ENCODE measurements around the gene MOCOS.

Gene MOCOS

DNA sequence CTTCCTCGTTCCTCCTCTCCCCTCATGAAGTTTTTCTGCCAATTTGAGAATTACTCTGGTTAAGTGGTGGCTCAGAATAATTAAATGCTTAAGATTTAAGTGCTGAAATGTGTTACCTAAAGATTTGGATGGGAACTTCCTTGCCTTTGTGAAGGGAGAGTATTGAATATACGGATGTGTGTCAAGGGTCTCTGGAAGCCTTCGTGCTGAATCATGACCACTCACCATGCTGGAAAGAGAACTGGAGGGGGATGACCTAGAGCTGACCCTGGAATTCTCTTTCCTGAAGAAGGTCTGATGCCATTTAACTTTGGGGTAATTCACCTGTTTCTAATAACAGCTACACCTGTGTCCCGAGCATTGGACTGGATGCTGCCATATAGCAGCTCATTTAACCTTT is 2.2 kb downstream of the MOCOS start (continued):
- TF ChIP-seq REPIN1 (tag by site-specific recombination; IDR thresholded peaks at IDR 0.05; ENCODE audit: low read depth) (no peak), ZNF324 (tag by site-specific recombination; IDR thresholded peaks at IDR 0.05) (no peak), ZNF416 (tag by site-specific recombination; IDR thresholded peaks at IDR 0.05) (no peak)
- TF ChIP-seq, protein P1, sequence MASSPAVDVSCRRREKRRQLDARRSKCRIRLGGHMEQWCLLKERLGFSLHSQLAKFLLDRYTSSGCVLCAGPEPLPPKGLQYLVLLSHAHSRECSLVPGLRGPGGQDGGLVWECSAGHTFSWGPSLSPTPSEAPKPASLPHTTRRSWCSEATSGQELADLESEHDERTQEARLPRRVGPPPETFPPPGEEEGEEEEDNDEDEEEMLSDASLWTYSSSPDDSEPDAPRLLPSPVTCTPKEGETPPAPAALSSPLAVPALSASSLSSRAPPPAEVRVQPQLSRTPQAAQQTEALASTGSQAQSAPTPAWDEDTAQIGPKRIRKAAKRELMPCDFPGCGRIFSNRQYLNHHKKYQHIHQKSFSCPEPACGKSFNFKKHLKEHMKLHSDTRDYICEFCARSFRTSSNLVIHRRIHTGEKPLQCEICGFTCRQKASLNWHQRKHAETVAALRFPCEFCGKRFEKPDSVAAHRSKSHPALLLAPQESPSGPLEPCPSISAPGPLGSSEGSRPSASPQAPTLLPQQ (tag by site-specific recombination; IDR thresholded peaks at IDR 0.05) = no peak
- TF ChIP-seq, protein P2, sequence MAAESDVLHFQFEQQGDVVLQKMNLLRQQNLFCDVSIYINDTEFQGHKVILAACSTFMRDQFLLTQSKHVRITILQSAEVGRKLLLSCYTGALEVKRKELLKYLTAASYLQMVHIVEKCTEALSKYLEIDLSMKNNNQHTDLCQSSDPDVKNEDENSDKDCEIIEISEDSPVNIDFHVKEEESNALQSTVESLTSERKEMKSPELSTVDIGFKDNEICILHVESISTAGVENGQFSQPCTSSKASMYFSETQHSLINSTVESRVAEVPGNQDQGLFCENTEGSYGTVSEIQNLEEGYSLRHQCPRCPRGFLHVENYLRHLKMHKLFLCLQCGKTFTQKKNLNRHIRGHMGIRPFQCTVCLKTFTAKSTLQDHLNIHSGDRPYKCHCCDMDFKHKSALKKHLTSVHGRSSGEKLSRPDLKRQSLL (tag by site-specific recombination; IDR thresholded peaks at IDR 0.05) = no peak
- TF ChIP-seq, protein P3, sequence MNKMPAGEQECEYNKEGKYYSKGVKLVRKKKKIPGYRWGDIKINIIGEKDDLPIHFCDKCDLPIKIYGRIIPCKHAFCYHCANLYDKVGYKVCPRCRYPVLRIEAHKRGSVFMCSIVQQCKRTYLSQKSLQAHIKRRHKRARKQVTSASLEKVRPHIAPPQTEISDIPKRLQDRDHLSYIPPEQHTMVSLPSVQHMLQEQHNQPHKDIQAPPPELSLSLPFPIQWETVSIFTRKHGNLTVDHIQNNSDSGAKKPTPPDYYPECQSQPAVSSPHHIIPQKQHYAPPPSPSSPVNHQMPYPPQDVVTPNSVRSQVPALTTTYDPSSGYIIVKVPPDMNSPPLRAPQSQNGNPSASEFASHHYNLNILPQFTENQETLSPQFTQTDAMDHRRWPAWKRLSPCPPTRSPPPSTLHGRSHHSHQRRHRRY (tag by site-specific recombination; IDR thresholded peaks at IDR 0.05) = no peak
- TF ChIP-seq, protein P4, sequence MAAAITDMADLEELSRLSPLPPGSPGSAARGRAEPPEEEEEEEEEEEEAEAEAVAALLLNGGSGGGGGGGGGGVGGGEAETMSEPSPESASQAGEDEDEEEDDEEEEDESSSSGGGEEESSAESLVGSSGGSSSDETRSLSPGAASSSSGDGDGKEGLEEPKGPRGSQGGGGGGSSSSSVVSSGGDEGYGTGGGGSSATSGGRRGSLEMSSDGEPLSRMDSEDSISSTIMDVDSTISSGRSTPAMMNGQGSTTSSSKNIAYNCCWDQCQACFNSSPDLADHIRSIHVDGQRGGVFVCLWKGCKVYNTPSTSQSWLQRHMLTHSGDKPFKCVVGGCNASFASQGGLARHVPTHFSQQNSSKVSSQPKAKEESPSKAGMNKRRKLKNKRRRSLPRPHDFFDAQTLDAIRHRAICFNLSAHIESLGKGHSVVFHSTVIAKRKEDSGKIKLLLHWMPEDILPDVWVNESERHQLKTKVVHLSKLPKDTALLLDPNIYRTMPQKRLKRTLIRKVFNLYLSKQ (tag by site-specific recombination; IDR thresholded peaks at IDR 0.05; ENCODE audit: borderline replicate concordance) = no peak

DNA sequence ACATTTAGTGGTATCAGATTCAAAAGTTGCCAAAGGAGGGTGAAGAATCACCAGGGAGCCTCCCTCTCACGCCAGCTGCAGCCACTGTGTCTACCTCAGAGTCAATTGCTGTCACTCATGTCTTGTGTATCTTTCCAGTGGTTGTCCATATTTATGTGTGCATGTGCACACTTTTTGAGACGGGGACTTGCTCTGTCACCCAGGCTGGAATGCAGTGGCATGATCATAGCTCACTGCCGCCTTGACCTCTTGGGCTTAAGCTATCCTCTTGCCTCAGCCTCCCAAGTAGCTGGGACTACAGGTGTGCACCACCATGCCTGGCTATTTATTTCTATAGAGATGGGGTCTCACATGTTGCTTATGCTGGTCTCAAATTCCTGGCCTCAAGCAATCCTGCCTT is 4.0 kb downstream of the MOCOS start:
- TF ChIP-seq, protein P5, sequence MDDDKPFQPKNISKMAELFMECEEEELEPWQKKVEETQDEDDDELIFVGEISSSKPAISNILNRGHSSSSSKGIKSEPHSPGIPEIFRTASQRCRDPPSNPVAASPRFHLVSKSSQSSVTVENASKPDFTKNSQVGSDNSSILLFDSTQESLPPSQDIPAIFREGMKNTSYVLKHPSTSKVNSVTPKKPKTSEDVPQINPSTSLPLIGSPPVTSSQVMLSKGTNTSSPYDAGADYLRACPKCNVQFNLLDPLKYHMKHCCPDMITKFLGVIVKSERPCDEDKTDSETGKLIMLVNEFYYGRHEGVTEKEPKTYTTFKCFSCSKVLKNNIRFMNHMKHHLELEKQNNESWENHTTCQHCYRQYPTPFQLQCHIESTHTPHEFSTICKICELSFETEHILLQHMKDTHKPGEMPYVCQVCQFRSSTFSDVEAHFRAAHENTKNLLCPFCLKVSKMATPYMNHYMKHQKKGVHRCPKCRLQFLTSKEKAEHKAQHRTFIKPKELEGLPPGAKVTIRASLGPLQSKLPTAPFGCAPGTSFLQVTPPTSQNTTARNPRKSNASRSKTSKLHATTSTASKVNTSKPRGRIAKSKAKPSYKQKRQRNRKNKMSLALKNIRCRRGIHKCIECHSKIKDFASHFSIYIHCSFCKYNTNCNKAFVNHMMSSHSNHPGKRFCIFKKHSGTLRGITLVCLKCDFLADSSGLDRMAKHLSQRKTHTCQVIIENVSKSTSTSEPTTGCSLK (tag by site-specific recombination; IDR thresholded peaks at IDR 0.05) = no peak
- no peak for TF ChIP-seq ZBTB7A (tag by site-specific recombination; IDR thresholded peaks at IDR 0.05; ENCODE audit: low read depth)
- TF ChIP-seq ZNF707 (tag by site-specific recombination; IDR thresholded peaks at IDR 0.05) = no peak
- TF ChIP-seq, protein P6, sequence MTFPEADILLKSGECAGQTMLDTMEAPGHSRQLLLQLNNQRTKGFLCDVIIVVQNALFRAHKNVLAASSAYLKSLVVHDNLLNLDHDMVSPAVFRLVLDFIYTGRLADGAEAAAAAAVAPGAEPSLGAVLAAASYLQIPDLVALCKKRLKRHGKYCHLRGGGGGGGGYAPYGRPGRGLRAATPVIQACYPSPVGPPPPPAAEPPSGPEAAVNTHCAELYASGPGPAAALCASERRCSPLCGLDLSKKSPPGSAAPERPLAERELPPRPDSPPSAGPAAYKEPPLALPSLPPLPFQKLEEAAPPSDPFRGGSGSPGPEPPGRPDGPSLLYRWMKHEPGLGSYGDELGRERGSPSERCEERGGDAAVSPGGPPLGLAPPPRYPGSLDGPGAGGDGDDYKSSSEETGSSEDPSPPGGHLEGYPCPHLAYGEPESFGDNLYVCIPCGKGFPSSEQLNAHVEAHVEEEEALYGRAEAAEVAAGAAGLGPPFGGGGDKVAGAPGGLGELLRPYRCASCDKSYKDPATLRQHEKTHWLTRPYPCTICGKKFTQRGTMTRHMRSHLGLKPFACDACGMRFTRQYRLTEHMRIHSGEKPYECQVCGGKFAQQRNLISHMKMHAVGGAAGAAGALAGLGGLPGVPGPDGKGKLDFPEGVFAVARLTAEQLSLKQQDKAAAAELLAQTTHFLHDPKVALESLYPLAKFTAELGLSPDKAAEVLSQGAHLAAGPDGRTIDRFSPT (tag by site-specific recombination; IDR thresholded peaks at IDR 0.05) = no peak
- TF ChIP-seq ZNF544 (tag by site-specific recombination; IDR thresholded peaks at IDR 0.05) = no peak
- TF ChIP-seq, protein P7, sequence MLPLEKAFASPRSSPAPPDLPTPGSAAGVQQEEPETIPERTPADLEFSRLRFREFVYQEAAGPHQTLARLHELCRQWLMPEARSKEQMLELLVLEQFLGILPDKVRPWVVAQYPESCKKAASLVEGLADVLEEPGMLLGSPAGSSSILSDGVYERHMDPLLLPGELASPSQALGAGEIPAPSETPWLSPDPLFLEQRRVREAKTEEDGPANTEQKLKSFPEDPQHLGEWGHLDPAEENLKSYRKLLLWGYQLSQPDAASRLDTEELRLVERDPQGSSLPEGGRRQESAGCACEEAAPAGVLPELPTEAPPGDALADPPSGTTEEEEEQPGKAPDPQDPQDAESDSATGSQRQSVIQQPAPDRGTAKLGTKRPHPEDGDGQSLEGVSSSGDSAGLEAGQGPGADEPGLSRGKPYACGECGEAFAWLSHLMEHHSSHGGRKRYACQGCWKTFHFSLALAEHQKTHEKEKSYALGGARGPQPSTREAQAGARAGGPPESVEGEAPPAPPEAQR (tag by site-specific recombination; IDR thresholded peaks at IDR 0.05) = no peak
- TF ChIP-seq OVOL3 (tag by site-specific recombination; IDR thresholded peaks at IDR 0.05) = no peak
- TF ChIP-seq, protein P8, sequence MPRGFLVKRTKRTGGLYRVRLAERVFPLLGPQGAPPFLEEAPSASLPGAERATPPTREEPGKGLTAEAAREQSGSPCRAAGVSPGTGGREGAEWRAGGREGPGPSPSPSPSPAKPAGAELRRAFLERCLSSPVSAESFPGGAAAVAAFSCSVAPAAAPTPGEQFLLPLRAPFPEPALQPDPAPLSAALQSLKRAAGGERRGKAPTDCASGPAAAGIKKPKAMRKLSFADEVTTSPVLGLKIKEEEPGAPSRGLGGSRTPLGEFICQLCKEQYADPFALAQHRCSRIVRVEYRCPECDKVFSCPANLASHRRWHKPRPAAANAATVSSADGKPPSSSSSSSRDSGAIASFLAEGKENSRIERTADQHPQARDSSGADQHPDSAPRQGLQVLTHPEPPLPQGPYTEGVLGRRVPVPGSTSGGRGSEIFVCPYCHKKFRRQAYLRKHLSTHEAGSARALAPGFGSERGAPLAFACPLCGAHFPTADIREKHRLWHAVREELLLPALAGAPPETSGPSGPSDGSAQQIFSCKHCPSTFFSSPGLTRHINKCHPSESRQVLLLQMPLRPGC (tag by site-specific recombination; IDR thresholded peaks at IDR 0.05) = no peak
- TF ChIP-seq, protein P9, sequence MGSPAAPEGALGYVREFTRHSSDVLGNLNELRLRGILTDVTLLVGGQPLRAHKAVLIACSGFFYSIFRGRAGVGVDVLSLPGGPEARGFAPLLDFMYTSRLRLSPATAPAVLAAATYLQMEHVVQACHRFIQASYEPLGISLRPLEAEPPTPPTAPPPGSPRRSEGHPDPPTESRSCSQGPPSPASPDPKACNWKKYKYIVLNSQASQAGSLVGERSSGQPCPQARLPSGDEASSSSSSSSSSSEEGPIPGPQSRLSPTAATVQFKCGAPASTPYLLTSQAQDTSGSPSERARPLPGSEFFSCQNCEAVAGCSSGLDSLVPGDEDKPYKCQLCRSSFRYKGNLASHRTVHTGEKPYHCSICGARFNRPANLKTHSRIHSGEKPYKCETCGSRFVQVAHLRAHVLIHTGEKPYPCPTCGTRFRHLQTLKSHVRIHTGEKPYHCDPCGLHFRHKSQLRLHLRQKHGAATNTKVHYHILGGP (tag by site-specific recombination; IDR thresholded peaks at IDR 0.05) = no peak
- TF ChIP-seq, protein P10, sequence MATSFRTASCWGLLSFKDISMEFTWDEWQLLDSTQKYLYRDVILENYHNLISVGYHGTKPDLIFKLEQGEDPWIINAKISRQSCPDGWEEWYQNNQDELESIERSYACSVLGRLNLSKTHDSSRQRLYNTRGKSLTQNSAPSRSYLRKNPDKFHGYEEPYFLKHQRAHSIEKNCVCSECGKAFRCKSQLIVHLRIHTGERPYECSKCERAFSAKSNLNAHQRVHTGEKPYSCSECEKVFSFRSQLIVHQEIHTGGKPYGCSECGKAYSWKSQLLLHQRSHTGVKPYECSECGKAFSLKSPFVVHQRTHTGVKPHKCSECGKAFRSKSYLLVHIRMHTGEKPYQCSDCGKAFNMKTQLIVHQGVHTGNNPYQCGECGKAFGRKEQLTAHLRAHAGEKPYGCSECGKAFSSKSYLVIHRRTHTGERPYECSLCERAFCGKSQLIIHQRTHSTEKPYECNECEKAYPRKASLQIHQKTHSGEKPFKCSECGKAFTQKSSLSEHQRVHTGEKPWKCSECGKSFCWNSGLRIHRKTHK (tag by site-specific recombination; IDR thresholded peaks at IDR 0.05) = no peak
- no peak for TF ChIP-seq WT1 (tag by site-specific recombination; IDR thresholded peaks at IDR 0.05)
- no peak for TF ChIP-seq SALL2 (tag by site-specific recombination; IDR thresholded peaks at IDR 0.05; ENCODE audit: borderline replicate concordance)
- ChIA-PET POLR2A (no interaction called here), CTCF (no interaction called here)
- Histone ChIP-seq H3K4me1 (ENCODE audit: control insufficient read depth, insufficient read depth, low read length) (no peaks in the 10 kb centered on the region), H3K36me3 (ENCODE audit: control insufficient read depth in 2 of 2, insufficient read depth in 1 of 2, low read length in 2 of 2) (no peaks in the 10 kb centered on the region), H3K9me3 (ENCODE audit: control insufficient read depth, insufficient read depth, low read depth, low read length) (no peaks in the 10 kb centered on the region), H3K4me3 (ENCODE audit: low read depth, low read length) (no peak overlapping the region), H3K27ac (ENCODE audit: extremely low read depth, low read depth, low read length) (no peak overlapping the region)
